K562 (cell line): ENCODE measurements around the gene CBX1. TPM values are rescaled to one million over a fixed set of nuclear protein-coding genes. Genes with fewer than 3 reads are reported as not detected.

Experiments
- ARID2 ChIP-seq: fragments of 450-650 bp; IDR thresholded peaks from 2 replicates; pipeline ENCODE4 v1.6.1; 2017; ENCODE audit warnings: antibody characterized with exemption, mild to moderate bottlenecking
- CHD4 ChIP-seq: fragments of 200-600 bp; sonication (generic); IDR thresholded peaks from 3 replicates; pipeline ENCODE4 v1.6.1; 2012; ENCODE audit warnings: low read depth, mild to moderate bottlenecking, mixed read lengths, low read length, inconsistent platforms; ENCODE audit not compliant: insufficient read depth, insufficient replicate concordance, poor library complexity, severe bottlenecking
- CREB1 ChIP-seq, 2 experiments: sonication (generic) in 1 of 2; formaldehyde crosslinking in 1 of 2; IDR thresholded peaks; 2 replicates each; pipeline versions ENCODE4 v1.6.1 to v1.8.0; 2012 to 2022; ENCODE audit warnings: inconsistent platforms in 1 of 2, mild to moderate bottlenecking in 1 of 2, missing genetic modification reagents in 1 of 2, moderate library complexity in 1 of 2
- FIP1L1 ChIP-seq: fragments of 200-400 bp; formaldehyde crosslinking; IDR thresholded peaks from 2 replicates; pipeline ENCODE4 v1.6.1; 2018; ENCODE audit warnings: mild to moderate bottlenecking, low read depth, low read length; ENCODE audit not compliant: poor library complexity, severe bottlenecking
- HMG20A ChIP-seq: fragments of 450-650 bp; formaldehyde crosslinking; conservative IDR thresholded peaks from 2 replicates; pipeline ENCODE4 v1.4.0; 2020; ENCODE audit warnings: mild to moderate bottlenecking, mixed read lengths
- HNRNPL ChIP-seq: fragments of 200-400 bp; formaldehyde crosslinking; IDR thresholded peaks from 2 replicates; pipeline ENCODE4 v1.6.1; 2017; ENCODE audit warnings: low read depth, mild to moderate bottlenecking, low read length
- HNRNPLL ChIP-seq: fragments of 200-400 bp; formaldehyde crosslinking; IDR thresholded peaks from 2 replicates; pipeline ENCODE4 v1.6.1; 2017; ENCODE audit warnings: low read length, low read depth, mild to moderate bottlenecking; ENCODE audit not compliant: poor library complexity, severe bottlenecking
- KDM5B ChIP-seq: fragments of 200-600 bp; sonication (generic); IDR thresholded peaks from 2 replicates; pipeline ENCODE4 v1.6.1; 2012; ENCODE audit warnings: low read depth, mild to moderate bottlenecking, moderate library complexity, low read length, control low read depth, inconsistent platforms; ENCODE audit not compliant: insufficient replicate concordance
- MAFK ChIP-seq: IDR thresholded peaks from 2 replicates; pipeline ENCODE4 v1.6.1; 2011; ENCODE audit warnings: low read length, improper control_type of control experiment
- MEF2D ChIP-seq: conservative IDR thresholded peaks from 2 replicates; pipeline ENCODE4 v1.6.1; 2016; ENCODE audit warnings: low read depth, missing genetic modification characterization, missing compliant biosample characterization
- MTA2 ChIP-seq: fragments of 450-650 bp; IDR thresholded peaks from 2 replicates; pipeline ENCODE4 v1.6.1; 2016; ENCODE audit warnings: low read depth
- RCOR1 ChIP-seq, 2 experiments: IDR thresholded peaks; 2 replicates each; pipeline ENCODE4 v1.6.1; 2012; ENCODE audit warnings: low read depth in 2 of 2, low read length in 2 of 2, borderline replicate concordance in 1 of 2, improper control_type of control experiment in 1 of 2
- SIX5 ChIP-seq, 2 experiments: IDR thresholded peaks; 2 replicates each; pipeline ENCODE4 v1.6.1; 2011; ENCODE audit warnings: low read length in 2 of 2, borderline replicate concordance in 1 of 2, low read depth in 1 of 2, mild to moderate bottlenecking in 1 of 2, moderate library complexity in 1 of 2; ENCODE audit not compliant: insufficient read depth in 1 of 2
- SMARCA5 ChIP-seq: fragments of 450-650 bp; IDR thresholded peaks from 2 replicates; pipeline ENCODE4 v1.6.1; 2016
- SMARCE1 ChIP-seq: fragments of 450-650 bp; IDR thresholded peaks from 2 replicates; pipeline ENCODE4 v1.7.1; 2016; ENCODE audit warnings: mild to moderate bottlenecking
- TAF9B ChIP-seq: fragments of 450-650 bp; IDR thresholded peaks from 2 replicates; pipeline ENCODE4 v1.6.1; 2018; ENCODE audit warnings: mild to moderate bottlenecking; ENCODE audit not compliant: partially characterized antibody
- XRCC5 ChIP-seq: fragments of 200-400 bp; formaldehyde crosslinking; IDR thresholded peaks from 2 replicates; pipeline ENCODE4 v1.6.1; 2017; ENCODE audit warnings: low read depth, mild to moderate bottlenecking, low read length
- ZNF24 ChIP-seq: fragments of 450-650 bp; IDR thresholded peaks from 2 replicates; pipeline ENCODE4 v1.6.1; 2016
- ZNF696 ChIP-seq: fragments of 250-450 bp; sonication (Bioruptor Pico); conservative IDR thresholded peaks from 2 replicates; pipeline ENCODE4 v1.4.0; 2020; ENCODE audit warnings: mild to moderate bottlenecking, moderate library complexity
- ZNF76 ChIP-seq: fragments of 250-450 bp; sonication (Bioruptor Pico); IDR thresholded peaks from 2 replicates; pipeline ENCODE4 v1.4.0; 2020; ENCODE audit warnings: mild to moderate bottlenecking, moderate library complexity, borderline replicate concordance
- polyA plus RNA-seq, 8 experiments: library from polyadenylated mRNA; depleted of rRNA in 4 of 8; stranded (reverse) in 5 of 8; unstranded in 3 of 8; fragments of >200 nt; fragmentation: Nextera tagmentation in 2 of 8; fragmentation: Illumina TruSeq in 1 of 8; extraction: Ambion mirVana in 2 of 8; extraction: Trizol in 1 of 8; gene quantifications; 2 replicates each; pipeline versions ENCODE4 v1.2.1 to v1.2.3, GENCODE V29; 2011 to 2014; ENCODE audit warnings: inconsistent platforms in 1 of 8, missing spikeins in 1 of 8
- total RNA-seq, 7 experiments: library from RNA; depleted of rRNA in 6 of 7; stranded (reverse); fragments of >200 nt in 6 of 7; fragmentation: Illumina TruSeq in 2 of 7; extraction: Trizol in 2 of 7; gene quantifications; 2 replicates each; pipeline versions ENCODE4 v1.2.1 to v1.2.3, GENCODE V29; 2011 to 2021; ENCODE audit warnings: low replicate concordance in 1 of 7
- TF ChIP-seq, protein P1 (sequence below): sonication (generic); formaldehyde crosslinking; IDR thresholded peaks from 2 replicates; pipeline ENCODE4 v1.8.1; 2022; ENCODE audit warnings: missing genetic modification reagents
- TF ChIP-seq, protein P2 (sequence below): IDR thresholded peaks from 2 replicates; pipeline ENCODE4 v1.6.1; 2012; ENCODE audit warnings: low read depth, low read length, improper control_type of control experiment, borderline replicate concordance
- TF ChIP-seq, protein P3 (sequence below), 2 experiments: fragments of 450-650 bp in 1 of 2; sonication (generic) in 1 of 2; formaldehyde crosslinking in 1 of 2; IDR thresholded peaks in 1 of 2; conservative IDR thresholded peaks in 1 of 2; 2 replicates each; pipeline versions ENCODE4 v1.6.1 to v1.8.1; 2016 to 2023; ENCODE audit warnings: mild to moderate bottlenecking in 2 of 2, moderate library complexity in 2 of 2, inconsistent platforms in 1 of 2, missing genetic modification reagents in 1 of 2

CBX1 gene
- total and polyA plus RNA-seq, 9 of the 15 experiments (the other 6 are each of a cell fraction or from before 2014, with no cell fraction given): 10.6 to 95.7 (median 52.7) TPM

GRCh38 chr17:48107137-48108055 is 6.1 kb upstream of the CBX1 start, which contains the start of gene SNX11 (continued):
- TF ChIP-seq, protein P1, sequence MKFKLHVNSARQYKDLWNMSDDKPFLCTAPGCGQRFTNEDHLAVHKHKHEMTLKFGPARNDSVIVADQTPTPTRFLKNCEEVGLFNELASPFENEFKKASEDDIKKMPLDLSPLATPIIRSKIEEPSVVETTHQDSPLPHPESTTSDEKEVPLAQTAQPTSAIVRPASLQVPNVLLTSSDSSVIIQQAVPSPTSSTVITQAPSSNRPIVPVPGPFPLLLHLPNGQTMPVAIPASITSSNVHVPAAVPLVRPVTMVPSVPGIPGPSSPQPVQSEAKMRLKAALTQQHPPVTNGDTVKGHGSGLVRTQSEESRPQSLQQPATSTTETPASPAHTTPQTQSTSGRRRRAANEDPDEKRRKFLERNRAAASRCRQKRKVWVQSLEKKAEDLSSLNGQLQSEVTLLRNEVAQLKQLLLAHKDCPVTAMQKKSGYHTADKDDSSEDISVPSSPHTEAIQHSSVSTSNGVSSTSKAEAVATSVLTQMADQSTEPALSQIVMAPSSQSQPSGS (CRISPR knock-in tag): no peak
- TF ChIP-seq KDM5B (peak; percentile 90), CREB1 (IDR thresholded peaks at IDR 0.05) (peak; percentile 25; the same call in 1 of the 2 replicates), CREB1 (CRISPR knock-in tag; IDR thresholded peaks at IDR 0.05) (peak; percentile 69; the same call in 1 of the 2 replicates), MAFK (no peak), SIX5 (IDR thresholded peaks at IDR 0.05; ENCODE audit: borderline replicate concordance in 1 of 2, insufficient read depth in 1 of 2, low read depth in 1 of 2, low read length in 2 of 2) (no peak), TAF9B (peak; percentile 35), RCOR1 (IDR thresholded peaks at IDR 0.05; ENCODE audit: borderline replicate concordance in 1 of 2, low read depth in 2 of 2, low read length in 2 of 2) (peak in 1 of 2 experiments; percentile 2; a peak in 2 of 4 replicates), XRCC5 (0 out of 2 replicates have a peak, but pooled peaks have one; percentile 30), ZNF76 (CRISPR knock-in tag) (no peak), SMARCE1 (0 out of 2 replicates have a peak, but pooled peaks have one; percentile 18), ARID2 (no peak), HNRNPL (no peak), FIP1L1 (no peak), ZNF24 (no peak), HMG20A (no peak), MEF2D (no peak), SMARCA5 (no peak), MTA2 (no peak), ZNF696 (CRISPR knock-in tag) (no peak), CHD4 (no peak), HNRNPLL (peak; percentile 94)
- TF ChIP-seq, protein P2, sequence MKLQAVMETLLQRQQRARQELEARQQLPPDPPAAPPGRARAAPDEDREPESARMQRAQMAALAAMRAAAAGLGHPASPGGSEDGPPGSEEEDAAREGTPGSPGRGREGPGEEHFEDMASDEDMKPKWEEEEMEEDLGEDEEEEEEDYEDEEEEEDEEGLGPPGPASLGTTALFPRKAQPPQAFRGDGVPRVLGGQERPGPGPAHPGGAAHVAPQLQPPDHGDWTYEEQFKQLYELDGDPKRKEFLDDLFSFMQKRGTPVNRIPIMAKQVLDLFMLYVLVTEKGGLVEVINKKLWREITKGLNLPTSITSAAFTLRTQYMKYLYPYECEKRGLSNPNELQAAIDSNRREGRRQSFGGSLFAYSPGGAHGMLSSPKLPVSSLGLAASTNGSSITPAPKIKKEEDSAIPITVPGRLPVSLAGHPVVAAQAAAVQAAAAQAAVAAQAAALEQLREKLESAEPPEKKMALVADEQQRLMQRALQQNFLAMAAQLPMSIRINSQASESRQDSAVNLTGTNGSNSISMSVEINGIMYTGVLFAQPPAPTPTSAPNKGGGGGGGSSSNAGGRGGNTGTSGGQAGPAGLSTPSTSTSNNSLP: no peak
- TF ChIP-seq, protein P3, sequence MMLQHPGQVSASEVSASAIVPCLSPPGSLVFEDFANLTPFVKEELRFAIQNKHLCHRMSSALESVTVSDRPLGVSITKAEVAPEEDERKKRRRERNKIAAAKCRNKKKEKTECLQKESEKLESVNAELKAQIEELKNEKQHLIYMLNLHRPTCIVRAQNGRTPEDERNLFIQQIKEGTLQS (IDR thresholded peaks at IDR 0.05): no peak
- TF ChIP-seq, protein P3 (CRISPR knock-in tag; conservative IDR thresholded peaks at IDR 0.05): no peak
